Measurements from ENCODE around the gene C2orf72. TPM values are rescaled to one million over a fixed set of nuclear protein-coding genes. Genes with fewer than 3 reads are reported as not detected.

C2orf72 gene
- total RNA-seq, 1 experiment from 2014 or later: 0.75 TPM

DNA sequence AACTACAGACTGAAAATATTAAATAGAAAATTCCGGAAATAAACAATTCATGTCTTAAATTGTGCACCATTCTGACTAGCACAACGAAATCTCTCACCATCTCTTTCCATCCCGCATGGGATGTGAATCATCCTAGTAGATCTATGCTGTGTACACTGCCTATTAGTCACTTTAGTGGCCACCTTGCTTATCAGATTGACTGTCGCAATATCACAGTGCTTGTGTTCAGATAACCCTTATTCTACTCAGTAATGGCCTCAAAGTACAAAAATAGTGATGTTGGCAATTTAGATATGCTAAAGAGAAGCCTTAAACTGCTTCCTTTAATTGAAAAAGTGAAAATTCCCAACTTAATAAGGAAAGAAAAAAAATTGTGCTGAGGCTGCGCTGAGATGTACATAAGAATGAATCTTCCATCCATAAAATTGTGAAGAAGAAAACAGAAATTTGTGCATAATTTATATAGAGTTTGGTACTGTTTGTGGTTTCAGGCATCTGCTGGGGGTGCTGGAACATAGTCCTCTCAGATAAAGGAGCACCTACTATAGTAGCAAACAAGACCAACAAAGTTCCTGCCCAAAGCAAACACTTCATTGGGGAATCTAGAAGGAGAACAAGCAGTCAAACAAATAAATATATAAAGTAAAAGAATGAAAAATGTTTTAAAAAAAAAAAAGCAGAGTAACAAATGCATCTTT lies 31.4 kb downstream of the C2orf72 start:
- no peak for DNase-seq (ENCODE audit: low spot score)

DNA sequence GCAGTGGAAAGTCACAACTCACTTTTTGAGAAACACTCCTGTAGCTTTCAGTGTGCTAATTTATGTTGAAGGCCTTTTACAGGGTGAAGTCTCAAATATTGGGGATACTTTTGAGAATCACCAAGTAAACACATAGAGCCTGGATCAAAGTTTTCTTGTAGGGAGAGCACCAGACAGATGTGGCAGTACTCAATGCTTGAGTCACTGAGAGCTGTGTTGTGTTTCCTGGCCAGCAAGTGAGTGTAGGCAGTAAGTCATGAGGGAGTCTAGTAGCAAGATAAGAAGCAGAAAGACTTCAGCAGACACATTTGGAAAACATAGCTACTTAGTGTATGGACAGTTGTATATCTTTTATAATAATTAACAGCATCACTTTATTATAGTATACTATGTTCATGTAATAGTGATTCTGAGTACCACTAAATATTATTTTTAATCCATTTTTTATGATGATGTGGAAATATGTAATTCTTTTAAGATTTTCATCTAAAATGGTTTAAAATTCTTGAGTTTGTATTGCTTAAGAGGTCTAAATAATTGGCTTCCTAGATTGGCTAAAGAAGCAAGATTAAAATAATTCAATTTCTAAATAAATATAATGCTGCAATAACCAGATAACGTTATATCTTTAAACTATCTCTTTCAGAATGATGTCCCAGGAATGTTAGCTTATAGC lies 32.2 kb downstream of the C2orf72 start:
- no peak for DNase-seq (ENCODE audit: low spot score)

DNA sequence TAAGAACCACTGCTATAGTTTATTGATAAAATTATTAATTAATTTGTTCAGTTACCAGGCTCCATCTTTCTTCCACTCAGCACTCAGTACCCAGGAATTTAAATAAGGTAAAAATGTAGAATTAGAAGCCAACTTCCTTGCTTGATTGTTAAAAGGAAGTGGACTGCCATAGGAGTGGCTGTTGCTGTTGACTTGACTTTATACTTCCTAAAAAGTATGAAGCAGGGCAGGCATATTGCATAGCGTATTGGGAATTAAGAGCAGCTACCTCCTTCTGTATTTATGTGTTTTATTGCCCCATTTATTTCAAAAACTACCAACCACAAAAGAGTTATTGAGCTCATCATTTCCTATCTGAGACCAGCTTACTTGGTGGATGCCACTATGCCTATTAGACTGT lies 47.2 kb downstream of the C2orf72 start:
- DNase-seq (ENCODE audit: low spot score): no peak

DNA sequence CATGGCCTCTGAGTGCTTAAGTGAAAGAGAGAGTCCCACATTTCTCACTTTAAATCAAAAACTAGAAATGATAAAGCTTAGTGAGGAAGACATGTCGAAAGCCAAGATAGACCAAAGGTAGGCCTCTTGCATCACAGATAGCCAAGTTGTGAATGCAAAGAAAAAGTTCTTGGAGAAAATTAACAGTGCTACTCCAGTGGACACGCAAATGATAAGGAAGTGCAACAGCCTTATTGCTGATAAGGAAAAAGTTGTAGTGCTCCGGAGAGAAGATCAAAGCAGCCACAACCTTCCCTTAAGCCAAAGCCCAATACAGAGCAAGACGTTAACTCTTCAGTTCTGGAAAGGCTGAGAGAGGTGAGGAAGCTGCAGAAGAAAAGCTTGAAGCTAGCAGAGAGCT lies 51.4 kb downstream of the C2orf72 start:
- DNase-seq (ENCODE audit: low spot score): no peak

DNA sequence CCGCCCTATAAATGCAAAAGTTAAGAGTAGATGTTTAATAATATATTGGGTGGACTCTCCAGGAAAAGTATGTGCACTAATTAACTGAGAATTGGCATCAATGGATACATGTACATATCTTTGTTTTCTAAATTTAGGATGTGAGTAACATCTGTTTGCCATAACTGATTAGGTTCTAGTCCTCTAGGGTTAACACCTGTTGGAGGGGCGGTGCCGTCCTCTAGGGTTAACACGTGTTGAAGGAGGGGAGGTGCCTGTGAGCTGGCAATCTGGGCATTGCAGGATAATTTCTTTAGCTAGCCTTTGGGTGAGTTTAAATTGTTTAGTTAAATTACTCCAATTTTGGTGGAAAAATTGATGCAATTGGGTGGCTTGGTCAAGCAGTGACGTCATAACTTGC lies 56.6 kb downstream of the C2orf72 start:
- no peak for DNase-seq (ENCODE audit: low spot score)

DNA sequence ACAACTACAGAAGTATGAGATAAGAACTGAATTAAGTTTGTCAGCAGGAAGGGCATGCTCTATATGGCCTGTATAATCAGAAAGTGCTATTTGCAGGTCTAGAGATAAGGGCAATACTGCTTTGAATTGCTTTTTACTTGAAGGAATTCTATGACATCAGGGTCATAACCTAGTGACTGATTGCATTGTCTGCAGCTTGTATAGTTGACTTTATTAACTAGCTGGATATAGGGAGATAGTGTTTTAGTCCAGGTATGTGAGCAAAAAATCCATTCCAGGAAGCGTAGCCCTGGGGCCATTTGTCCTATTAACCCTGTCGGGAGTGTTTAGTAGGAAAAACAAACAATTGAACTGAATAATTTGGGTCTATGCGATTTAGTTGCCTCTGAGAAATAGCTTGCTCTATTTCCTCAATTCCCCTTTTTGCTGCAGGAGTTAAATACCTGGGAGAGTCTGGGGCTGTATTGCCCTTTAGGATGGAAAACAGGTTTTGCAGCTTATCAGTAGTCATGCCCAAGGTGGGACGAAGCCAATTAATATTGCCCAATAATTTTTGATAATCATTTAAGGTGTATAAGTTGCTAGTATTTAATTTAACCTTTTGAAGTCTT lies 57.5 kb downstream of the C2orf72 start:
- no peak for DNase-seq (ENCODE audit: low spot score)

Other genes starting within 250 kb of the C2orf72 start
- 85.8 and 96.9 TPM in 2 replicates for gene ITM2C, start 172.6 kb upstream of the C2orf72 start, total RNA-seq (2014; rRNA removed; shearing (Covaris generic))
- gene GPR55, start 112.3 kb upstream of the C2orf72 start, total RNA-seq (2014; rRNA removed; shearing (Covaris generic)): 0.66 and 0.87 TPM in 2 replicates
- not detected in 2 replicates for gene SPATA3, start 41.4 kb upstream of the C2orf72 start, total RNA-seq (2014; rRNA removed; shearing (Covaris generic))
- 129 and 131 TPM in 2 replicates for gene PSMD1, start 19.3 kb downstream of the C2orf72 start, total RNA-seq (2014; rRNA removed; shearing (Covaris generic))
- not detected in 2 replicates for gene HTR2B, start 87.5 kb downstream of the C2orf72 start, total RNA-seq (2014; rRNA removed; shearing (Covaris generic))
- 34.4 and 41.9 TPM in 2 replicates for gene ARMC9, start 161.1 kb downstream of the C2orf72 start, total RNA-seq (2014; rRNA removed; shearing (Covaris generic))